Gastrocnemius medialis (tissue), 4 donors: ENCODE data around the gene TMEM31.

Experiments
- CTCF ChIP-seq, 5 experiments: fragments of 450-650 bp in 3 of 5; fragments of 200-600 bp in 2 of 5; sonication (generic) in 2 of 5; IDR thresholded peaks in 4 of 5; conservative IDR thresholded peaks in 1 of 5; 1 replicate in 4 of 5; 2 replicates in 1 of 5; pipeline ENCODE4 v1.5.1; 2016 to 2019; ENCODE audit warnings: antibody characterized with exemption in 5 of 5, mild to moderate bottlenecking in 3 of 5, moderate library complexity in 3 of 5
- POLR2A ChIP-seq, 2 donors: fragments of 450-650 bp; IDR thresholded peaks; one replicate each; pipeline ENCODE4 v1.6.1; 2017; ENCODE audit warnings: antibody characterized with exemption in 2 of 2, mild to moderate bottlenecking in 2 of 2, moderate library complexity in 2 of 2

- no peak for TF ChIP-seq CTCF (IDR thresholded peaks at IDR 0.05 in 4 of 5, conservative IDR thresholded peaks at IDR 0.05 in 1 of 5)
- no peak for TF ChIP-seq POLR2A (IDR thresholded peaks at IDR 0.05)
Measured at GRCh38 chrX:103681443-103681842, 29.3 kb upstream of the TMEM31 start.
